Measurements from ENCODE around the gene KIRREL2.
"Not testable (repeated sequence)": the region's sequence is repeated elsewhere in the genome, so short reads cannot be mapped to it uniquely, and the experiment has no call there.

Gene KIRREL2

GRCh38 chr19:35856546-35857149, at the start of gene KIRREL2:
Gene KIRREL2, plus strand, starts transcription at chr19:35856911. Its CDS starts 209 bp downstream, at chr19:35857120.
- DNase-seq = no peak

GRCh38 chr19:35807633-35808032, 49.1 kb upstream of the KIRREL2 start:
- DNase-seq = no peak

- no peak for DNase-seq
These were observed 45.1 kb upstream of the KIRREL2 start for GRCh38 chr19:35811317-35812219.

- DNase-seq = no peak
These were observed 44.3 kb upstream of the KIRREL2 start, which contains the start of gene PRODH2 for GRCh38 chr19:35812220-35813042. Gene PRODH2, minus strand, starts transcription at chr19:35812845. Its CDS starts 40 bp downstream, at chr19:35812805.

- DNase-seq = no peak
These were observed 43.4 kb upstream of the KIRREL2 start for GRCh38 chr19:35813043-35813890.

GRCh38 chr19:35816262-35816661, 40.4 kb upstream of the KIRREL2 start:
- no peak for DNase-seq

GRCh38 chr19:35816846-35817245, 39.9 kb upstream of the KIRREL2 start:
- no peak for DNase-seq

GRCh38 chr19:35818445-35818844, 38.3 kb upstream of the KIRREL2 start:
- no peak for DNase-seq

GRCh38 chr19:35822579-35822978, 34.1 kb upstream of the KIRREL2 start:
- no peak for DNase-seq

GRCh38 chr19:35824150-35824549, 32.6 kb upstream of the KIRREL2 start:
- DNase-seq = no peak

GRCh38 chr19:35828692-35829301, 27.9 kb upstream of the KIRREL2 start:
- peak; percentile 15 to 50 for DNase-seq

- no peak for DNase-seq
These were observed 25.7 kb upstream of the KIRREL2 start for GRCh38 chr19:35830986-35831385.

GRCh38 chr19:35832054-35832453, 24.7 kb upstream of the KIRREL2 start:
- DNase-seq = no peak

GRCh38 chr19:35833972-35834371, 22.7 kb upstream of the KIRREL2 start:
- peak in 1 of 2 donors; percentile 15 for DNase-seq

GRCh38 chr19:35836096-35836495, 20.6 kb upstream of the KIRREL2 start:
- not testable (repeated sequence) for DNase-seq

GRCh38 chr19:35841961-35842595, 14.6 kb upstream of the KIRREL2 start:
- DNase-seq = no peak

GRCh38 chr19:35842666-35843272, 13.9 kb upstream of the KIRREL2 start:
- no peak for DNase-seq

- DNase-seq = peak; percentile 55 to 57
These were observed 12.8 kb upstream of the KIRREL2 start for GRCh38 chr19:35843676-35844481.

- DNase-seq = no peak
These were observed 12.1 kb upstream of the KIRREL2 start for GRCh38 chr19:35844482-35845214.
